Spleen (tissue), 11 donors: ENCODE data around the gene COIL. TPM values are rescaled to one million over a fixed set of nuclear protein-coding genes. Genes with fewer than 3 reads are reported as not detected.

Experiments
- DNase-seq: peaks from one replicate; pipeline ENCODE4 v3.0.0-alpha.2; 2020
- H3K27ac ChIP-seq, 8 donors: fragments of 200-600 bp; sonication (generic) in 7 of 8; 1 replicate in 4 of 8; 2 replicates in 4 of 8; pipeline versions ENCODE4 v1.5.0 to v1.8.0; 2016 to 2021; ENCODE audit warnings: inconsistent platforms in 4 of 8, mild to moderate bottlenecking in 4 of 8, moderate library complexity in 1 of 8
- H3K27me3 ChIP-seq, 7 donors: fragments of 200-600 bp; sonication (generic) in 6 of 7; replicated peaks in 1 of 7; 1 replicate in 4 of 7; 2 replicates in 3 of 7; pipeline versions ENCODE4 v1.5.0 to v1.8.0; 2016 to 2021; ENCODE audit warnings: inconsistent platforms in 3 of 7, mild to moderate bottlenecking in 1 of 7
- H3K36me3 ChIP-seq, 6 donors: fragments of 200-600 bp; sonication (generic) in 5 of 6; 1 replicate in 4 of 6; 2 replicates in 2 of 6; pipeline versions ENCODE4 v1.5.0 to v1.8.0; 2016 to 2021; ENCODE audit warnings: inconsistent platforms in 2 of 6
- H3K4me1 ChIP-seq, 6 donors: fragments of 200-600 bp; sonication (generic) in 5 of 6; 1 replicate in 3 of 6; 2 replicates in 3 of 6; pipeline versions ENCODE4 v1.5.0 to v1.8.0; 2016 to 2021; ENCODE audit warnings: inconsistent platforms in 3 of 6
- H3K4me3 ChIP-seq, 8 donors: fragments of 200-600 bp; sonication (generic) in 7 of 8; 1 replicate in 4 of 8; 2 replicates in 4 of 8; pipeline versions ENCODE4 v1.5.0 to v1.8.0; 2016 to 2021; ENCODE audit warnings: inconsistent platforms in 4 of 8, mild to moderate bottlenecking in 4 of 8, moderate library complexity in 2 of 8
- H3K9me3 ChIP-seq, 8 donors: fragments of 200-600 bp; sonication (generic) in 7 of 8; 1 replicate in 4 of 8; 2 replicates in 4 of 8; pipeline versions ENCODE4 v1.5.0 to v1.8.0; 2016 to 2021; ENCODE audit warnings: inconsistent platforms in 4 of 8
- CTCF ChIP-seq, 11 experiments: fragments of 200-600 bp in 7 of 11; fragments of 450-650 bp in 4 of 11; sonication (generic) in 4 of 11; IDR thresholded peaks in 8 of 11; conservative IDR thresholded peaks in 3 of 11; 1 replicate in 7 of 11; 2 replicates in 4 of 11; pipeline versions ENCODE4 v1.4.0 to v1.8.0; 2016 to 2021; ENCODE audit warnings: antibody characterized with exemption in 11 of 11, inconsistent platforms in 4 of 11, mild to moderate bottlenecking in 1 of 11
- POLR2A ChIP-seq, 3 donors: fragments of 450-650 bp; IDR thresholded peaks; one replicate each; pipeline ENCODE4 v1.5.1; 2017; ENCODE audit warnings: antibody characterized with exemption in 3 of 3, mild to moderate bottlenecking in 1 of 3
- POLR2AphosphoS5 ChIP-seq, 3 donors: sonication (generic); formaldehyde crosslinking; IDR thresholded peaks; one replicate each; pipeline ENCODE4 v1.5.1; 2017; ENCODE audit warnings: antibody characterized with exemption in 3 of 3
- WGBS, 5 donors: extraction: QIAGEN DNeasy Blood & Tissue Kit in 3 of 5; methylation state at CpG; one replicate each; pipeline versions ENCODE4 v1.1.5 to v1.1.7; 2013 to 2018; 5-methylcytosine and 5-hydroxymethylcytosine counted together
- intact Hi-C: fragments of 100-400 bp; cut with DNase I; formaldehyde crosslinking; loops from one replicate; pipeline ENCODE4 v1.15.0; 2023; ENCODE audit warnings: low total_unique reads
- polyA plus RNA-seq, 3 donors: library from polyadenylated mRNA; stranded (reverse); fragments of 200-250 nt; gene quantifications; one replicate each; pipeline ENCODE4 v1.2.1, GENCODE V29; 2013
- total RNA-seq, 7 donors: library from RNA; depleted of rRNA in 3 of 7; stranded (reverse); fragments of >200 nt in 3 of 7; fragmentation: NEBNext Ultra II Directional in 4 of 7; extraction: Animal tissue kit (Norgen Biotek cat#: 25700) in 4 of 7; gene quantifications; one replicate each; pipeline versions ENCODE4 v1.1.0 to v1.2.1, GENCODE V29; 2016 to 2021
- donor health status: healthy with polysubstance abuse.
- donor health status: DM: no; HTN: no; CAD: no; lungs with moderate emphysema.
- donor health status: DM: no; HTN: no; CAD: no.
- donor health status: Bipolar disorder and iron deficiency.
- donor health status: healthy.
- donor health status: DM: no; HTN: no; CAD: no.
- donor health status: DM: yes; HTN: yes; CAD: no.

The COIL gene
- total and polyA plus RNA-seq, 10 donors = 10.0 to 22.7 (median 14.8) TPM

- no peaks in the 10 kb centered on the region for H3K27me3 ChIP-seq
- peaks cover 0 to 95% (median 51%) of the 10 kb centered on the region in 6 donors for H3K36me3 ChIP-seq
- intact Hi-C loops = no loop called here
- H3K9me3 ChIP-seq = no peaks in the 10 kb centered on the region
- TF ChIP-seq POLR2AphosphoS5 (IDR thresholded peaks at IDR 0.05) (no peak), CTCF (IDR thresholded peaks at IDR 0.05 in 8 of 11, conservative IDR thresholded peaks at IDR 0.05 in 3 of 11) (no peak), POLR2A (IDR thresholded peaks at IDR 0.05) (no peak)
- WGBS, 5 donors = 93 to 100% (median 97%) methylated on average over 1 of the region's 1 CpG
- no peak overlapping the region for H3K4me3 ChIP-seq
- peaks cover 0 to 11% (median 3%) of the 10 kb centered on the region in 6 donors for H3K4me1 ChIP-seq
- H3K27ac ChIP-seq = no peak overlapping the region
- no peak for DNase-seq
Observed at GRCh38 chr17:56948491-56948890, 12.4 kb downstream of the COIL start.

GRCh38 chr17:56947741-56948140 lies 13.1 kb downstream of the COIL start:
- WGBS, 5 donors = 74 to 87% (median 76%) methylated on average over 1 of the region's 1 CpG
- no peak for TF ChIP-seq POLR2A (IDR thresholded peaks at IDR 0.05)
- TF ChIP-seq POLR2AphosphoS5 (IDR thresholded peaks at IDR 0.05) = no peak
- TF ChIP-seq CTCF (IDR thresholded peaks at IDR 0.05 in 8 of 11, conservative IDR thresholded peaks at IDR 0.05 in 3 of 11) = no peak
- no peak for DNase-seq
- Histone ChIP-seq H3K4me3 (no peak overlapping the region), H3K27ac (no peak overlapping the region), H3K4me1 (peaks cover 0 to 11% (median 3%) of the 10 kb centered on the region in 6 donors), H3K9me3 (no peaks in the 10 kb centered on the region), H3K36me3 (peaks cover 0 to 95% (median 56%) of the 10 kb centered on the region in 6 donors), H3K27me3 (no peaks in the 10 kb centered on the region)
- intact Hi-C loops = no loop called here

GRCh38 chr17:56945938-56946505 lies 14.8 kb downstream of the COIL start:
- H3K9me3 ChIP-seq = no peaks in the 10 kb centered on the region
- DNase-seq = no peak
- no peak for TF ChIP-seq POLR2A (IDR thresholded peaks at IDR 0.05)
- no peak for TF ChIP-seq POLR2AphosphoS5 (IDR thresholded peaks at IDR 0.05)
- no peak for TF ChIP-seq CTCF (IDR thresholded peaks at IDR 0.05 in 8 of 11, conservative IDR thresholded peaks at IDR 0.05 in 3 of 11)
- no peak overlapping the region for H3K4me3 ChIP-seq
- no peak overlapping the region for H3K27ac ChIP-seq
- H3K4me1 ChIP-seq = peaks cover 0 to 11% (median 3%) of the 10 kb centered on the region in 6 donors
- peaks cover 0 to 100% (median 72%) of the 10 kb centered on the region in 6 donors for H3K36me3 ChIP-seq
- no peaks in the 10 kb centered on the region for H3K27me3 ChIP-seq
- intact Hi-C loops = no loop called here
- WGBS, 5 donors = 94 to 98% (median 96%) methylated on average over 3 of the region's 3 CpGs

GRCh38 chr17:56943505-56944125 lies 17.2 kb downstream of the COIL start:
- TF ChIP-seq POLR2A (IDR thresholded peaks at IDR 0.05) (no peak), CTCF (IDR thresholded peaks at IDR 0.05 in 8 of 11, conservative IDR thresholded peaks at IDR 0.05 in 3 of 11) (no peak), POLR2AphosphoS5 (IDR thresholded peaks at IDR 0.05) (no peak)
- no peaks in the 10 kb centered on the region for H3K9me3 ChIP-seq
- H3K27me3 ChIP-seq = no peaks in the 10 kb centered on the region
- H3K4me1 ChIP-seq = peaks cover 0 to 10% (median 2%) of the 10 kb centered on the region in 6 donors
- peaks cover 0 to 99% (median 71%) of the 10 kb centered on the region in 6 donors for H3K36me3 ChIP-seq
- intact Hi-C loops = loop anchor here (5.0 kb wide), 1 partner anchor 126 kb away; no protein-coding TSS in a partner anchor
- DNase-seq = no peak
- no peak overlapping the region for H3K27ac ChIP-seq
- H3K4me3 ChIP-seq = no peak overlapping the region
- 84 to 91% (median 87%) methylated on average over 10 of the region's 10 CpGs for WGBS, 5 donors
